Esophagus (tissue), 2 donors: Measurements from ENCODE around the gene CASS4. TPM values are rescaled to one million over a fixed set of nuclear protein-coding genes. Genes with fewer than 3 reads are reported as not detected.
A peak's percentile ranks its signal among the peaks of the same experiment; 100 is the strongest.

ENCODE experiments used
- H3K27ac ChIP-seq, 2 donors: one replicate each; pipeline ENCODE4 v1.5.1; 2013; ENCODE audit warnings: low read depth in 2 of 2, mild to moderate bottlenecking in 2 of 2, inconsistent platforms in 1 of 2, low read length in 1 of 2, moderate library complexity in 1 of 2
- H3K27me3 ChIP-seq, 2 donors: one replicate each; pipeline ENCODE4 v1.6.1; 2013; ENCODE audit warnings: low read length in 2 of 2, control low read depth in 1 of 2, mild to moderate bottlenecking in 1 of 2; ENCODE audit not compliant: insufficient read depth in 2 of 2, control insufficient read depth in 1 of 2
- H3K36me3 ChIP-seq, 2 donors: one replicate each; pipeline ENCODE4 v1.6.1; 2013; ENCODE audit warnings: low read length in 1 of 2; ENCODE audit not compliant: control insufficient read depth in 2 of 2, insufficient read depth in 2 of 2
- H3K4me1 ChIP-seq, 2 donors: one replicate each; pipeline ENCODE4 v1.6.1; 2013; ENCODE audit warnings: low read length in 1 of 2; ENCODE audit not compliant: control insufficient read depth in 2 of 2, insufficient read depth in 2 of 2
- H3K4me3 ChIP-seq, 2 donors: one replicate each; pipeline ENCODE4 v1.5.1; 2013; ENCODE audit warnings: low read length in 2 of 2, mild to moderate bottlenecking in 2 of 2, low read depth in 1 of 2, moderate library complexity in 1 of 2
- H3K9me3 ChIP-seq, 2 donors: one replicate each; pipeline ENCODE4 v1.6.1; 2013; ENCODE audit warnings: mild to moderate bottlenecking in 2 of 2, low read depth in 1 of 2, low read length in 1 of 2, moderate library complexity in 1 of 2; ENCODE audit not compliant: control insufficient read depth in 2 of 2, insufficient read depth in 1 of 2
- WGBS, 2 donors: extraction: QIAGEN DNeasy Blood & Tissue Kit; methylation state at CpG; one replicate each; pipeline ENCODE4 v1.1.7; 2013; 5-methylcytosine and 5-hydroxymethylcytosine counted together
- polyA plus RNA-seq, 2 donors: library from polyadenylated mRNA; stranded (reverse); fragments of 200-250 nt; gene quantifications; one replicate each; pipeline ENCODE4 v1.2.3, GENCODE V29; 2013
- donor health status: healthy with polysubstance abuse.
- donor health status: Bipolar disorder and iron deficiency.

The CASS4 gene
- polyA plus RNA-seq, 2 donors, result 0.18 to 0.22 TPM

- WGBS, 2 donors, result 0 to 1% methylated on average over 49 to 55 of the region's 55 CpGs
Measured at GRCh38 chr20:56468316-56469076, 56.4 kb downstream of the CASS4 start, which contains the start of gene RTF2. Gene RTF2, plus strand, starts transcription at chr20:56468627. Its CDS starts 71 bp downstream, at chr20:56468698.

GRCh38 chr20:56469077-56469449, 57.0 kb downstream of the CASS4 start:
- WGBS, 2 donors, result 19 to 25% methylated on average over 8 of the region's 8 CpGs
- peak overlapping the region; percentile 88 for H3K4me3 ChIP-seq

More at GRCh38 chr20:56468316-56469076, 56.4 kb downstream of the CASS4 start, which contains the start of gene RTF2:
- Histone ChIP-seq H3K27ac (peak within 1 kb of the TSS; percentile 81 to 92), H3K9me3 (no peaks in the 10 kb centered on the region), H3K4me3 (peak within 1 kb of the TSS; percentile 88), H3K36me3 (peaks cover under 1 to 2% of the 10 kb centered on the region in 2 donors), H3K27me3 (no peaks in the 10 kb centered on the region), H3K4me1 (no peaks in the 10 kb centered on the region)

GRCh38 chr20:56483970-56484369, 71.9 kb downstream of the CASS4 start:
- H3K27ac ChIP-seq, result peak overlapping the region in 1 of 2 donors; percentile 35
- 77 to 82% methylated on average over 7 of the region's 7 CpGs for WGBS, 2 donors
- H3K36me3 ChIP-seq, result peaks cover 17 to 22% of the 10 kb centered on the region in 2 donors

More at GRCh38 chr20:56469077-56469449, 57.0 kb downstream of the CASS4 start:
- H3K9me3 ChIP-seq, result no peaks in the 10 kb centered on the region
- H3K27me3 ChIP-seq, result no peaks in the 10 kb centered on the region
- no peaks in the 10 kb centered on the region for H3K4me1 ChIP-seq
- H3K27ac ChIP-seq, result peak overlapping the region in 1 of 2 donors; percentile 81
- H3K36me3 ChIP-seq, result peaks cover 2 to 7% of the 10 kb centered on the region in 2 donors

GRCh38 chr20:56487216-56487615, 75.2 kb downstream of the CASS4 start:
- Histone ChIP-seq H3K27me3 (no peaks in the 10 kb centered on the region), H3K36me3 (peaks cover 12 to 26% of the 10 kb centered on the region in 2 donors), H3K4me1 (no peaks in the 10 kb centered on the region), H3K4me3 (no peak overlapping the region), H3K27ac (no peak overlapping the region), H3K9me3 (no peaks in the 10 kb centered on the region)
- 81 to 86% methylated on average over 11 of the region's 11 CpGs for WGBS, 2 donors

More at GRCh38 chr20:56483970-56484369, 71.9 kb downstream of the CASS4 start:
- Histone ChIP-seq H3K9me3 (no peaks in the 10 kb centered on the region), H3K27me3 (no peaks in the 10 kb centered on the region), H3K4me1 (no peaks in the 10 kb centered on the region), H3K4me3 (no peak overlapping the region)

- no peaks in the 10 kb centered on the region for H3K4me1 ChIP-seq
- H3K4me3 ChIP-seq, result no peak overlapping the region
- no peak overlapping the region for H3K27ac ChIP-seq
- H3K36me3 ChIP-seq, result peaks cover 12 to 26% of the 10 kb centered on the region in 2 donors
- H3K27me3 ChIP-seq, result no peaks in the 10 kb centered on the region
- H3K9me3 ChIP-seq, result no peaks in the 10 kb centered on the region
- 95 to 97% methylated on average over 5 of the region's 5 CpGs for WGBS, 2 donors
Measured at GRCh38 chr20:56488566-56488965, 76.5 kb downstream of the CASS4 start.

- no peak overlapping the region for H3K4me3 ChIP-seq
- H3K36me3 ChIP-seq, result peaks cover 0 to 3% of the 10 kb centered on the region in 2 donors
- no peaks in the 10 kb centered on the region for H3K9me3 ChIP-seq
- WGBS, 2 donors, result 98 to 100% methylated on average over 1 of the region's 1 CpG
- no peak overlapping the region for H3K27ac ChIP-seq
- no peaks in the 10 kb centered on the region for H3K27me3 ChIP-seq
- no peaks in the 10 kb centered on the region for H3K4me1 ChIP-seq
Measured at GRCh38 chr20:56501116-56501515, 89.1 kb downstream of the CASS4 start.

GRCh38 chr20:56503916-56504315, 91.9 kb downstream of the CASS4 start:
- no peaks in the 10 kb centered on the region for H3K4me1 ChIP-seq
- H3K36me3 ChIP-seq, result peaks cover 0 to 3% of the 10 kb centered on the region in 2 donors
- no peaks in the 10 kb centered on the region for H3K27me3 ChIP-seq
- H3K4me3 ChIP-seq, result no peak overlapping the region
- no peaks in the 10 kb centered on the region for H3K9me3 ChIP-seq
- H3K27ac ChIP-seq, result no peak overlapping the region
- 94% methylated on average over 8 of the region's 8 CpGs for WGBS, 2 donors

GRCh38 chr20:56504373-56505005, 92.4 kb downstream of the CASS4 start:
- Histone ChIP-seq H3K4me3 (no peak overlapping the region), H3K27ac (no peak overlapping the region), H3K4me1 (no peaks in the 10 kb centered on the region), H3K27me3 (no peaks in the 10 kb centered on the region), H3K36me3 (peaks cover 0 to 3% of the 10 kb centered on the region in 2 donors), H3K9me3 (no peaks in the 10 kb centered on the region)
- 87 to 91% methylated on average over 9 of the region's 9 CpGs for WGBS, 2 donors

- H3K4me3 ChIP-seq, result no peak overlapping the region
- H3K4me1 ChIP-seq, result no peaks in the 10 kb centered on the region
- H3K9me3 ChIP-seq, result no peaks in the 10 kb centered on the region
- WGBS, 2 donors, result 58 to 62% methylated on average over 3 of the region's 3 CpGs
- no peaks in the 10 kb centered on the region for H3K27me3 ChIP-seq
- peaks cover 0 to 3% of the 10 kb centered on the region in 2 donors for H3K36me3 ChIP-seq
- H3K27ac ChIP-seq, result no peak overlapping the region
Measured at GRCh38 chr20:56506103-56506502, 94.0 kb downstream of the CASS4 start.
